Suprapubic skin (tissue), 4 donors: ENCODE measurements around the gene SAT2.

ENCODE experiments used
- EP300 ChIP-seq: sonication (generic); formaldehyde crosslinking; IDR thresholded peaks from one replicate; pipeline ENCODE4 v1.6.1; 2017; ENCODE audit warnings: antibody characterized with exemption
- POLR2AphosphoS5 ChIP-seq, 3 donors: sonication (generic); formaldehyde crosslinking; IDR thresholded peaks; one replicate each; pipeline ENCODE4 v1.6.1; 2017; ENCODE audit warnings: antibody characterized with exemption in 3 of 3
- TF ChIP-seq, protein P1 (sequence below), 2 donors: fragments of 200-600 bp in 1 of 2; fragments of 450-650 bp in 1 of 2; sonication (generic) in 1 of 2; IDR thresholded peaks; one replicate each; pipeline ENCODE4 v1.5.1; 2016 to 2019; ENCODE audit warnings: antibody characterized with exemption in 2 of 2, mild to moderate bottlenecking in 1 of 2, moderate library complexity in 1 of 2

DNA sequence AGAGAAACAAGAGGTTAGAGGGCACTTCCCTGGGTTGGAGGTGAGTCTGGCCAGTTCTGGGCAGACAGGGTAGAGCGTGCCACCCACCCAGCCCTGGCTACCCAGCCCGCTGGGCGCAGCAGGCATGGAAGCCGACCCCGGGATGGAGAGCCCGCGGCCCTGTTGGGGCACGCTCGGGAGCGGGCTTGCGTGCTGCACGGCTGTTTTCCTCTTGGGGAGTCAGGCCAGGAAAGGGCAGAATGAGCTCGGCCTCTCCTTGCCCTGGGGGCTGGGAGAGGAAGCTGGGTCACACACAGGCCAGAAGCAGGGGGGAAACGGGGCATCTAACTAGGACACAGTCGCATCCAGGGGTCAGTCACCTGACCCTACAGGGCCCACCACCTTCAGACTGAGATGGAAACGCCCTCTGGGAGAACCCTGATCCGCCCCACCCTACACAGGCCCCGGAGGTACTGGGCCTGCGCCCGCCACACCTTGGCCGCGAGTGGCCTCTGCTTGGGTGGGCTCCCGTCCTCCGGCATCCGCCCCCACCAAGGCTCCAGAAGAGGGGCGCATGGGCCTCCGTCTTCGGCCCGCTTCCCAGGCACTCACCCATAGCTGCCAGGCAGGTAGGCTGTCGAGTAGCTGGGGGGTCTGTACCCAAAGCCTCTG is 38.9 kb downstream of the SAT2 start:
- TF ChIP-seq, protein P1, sequence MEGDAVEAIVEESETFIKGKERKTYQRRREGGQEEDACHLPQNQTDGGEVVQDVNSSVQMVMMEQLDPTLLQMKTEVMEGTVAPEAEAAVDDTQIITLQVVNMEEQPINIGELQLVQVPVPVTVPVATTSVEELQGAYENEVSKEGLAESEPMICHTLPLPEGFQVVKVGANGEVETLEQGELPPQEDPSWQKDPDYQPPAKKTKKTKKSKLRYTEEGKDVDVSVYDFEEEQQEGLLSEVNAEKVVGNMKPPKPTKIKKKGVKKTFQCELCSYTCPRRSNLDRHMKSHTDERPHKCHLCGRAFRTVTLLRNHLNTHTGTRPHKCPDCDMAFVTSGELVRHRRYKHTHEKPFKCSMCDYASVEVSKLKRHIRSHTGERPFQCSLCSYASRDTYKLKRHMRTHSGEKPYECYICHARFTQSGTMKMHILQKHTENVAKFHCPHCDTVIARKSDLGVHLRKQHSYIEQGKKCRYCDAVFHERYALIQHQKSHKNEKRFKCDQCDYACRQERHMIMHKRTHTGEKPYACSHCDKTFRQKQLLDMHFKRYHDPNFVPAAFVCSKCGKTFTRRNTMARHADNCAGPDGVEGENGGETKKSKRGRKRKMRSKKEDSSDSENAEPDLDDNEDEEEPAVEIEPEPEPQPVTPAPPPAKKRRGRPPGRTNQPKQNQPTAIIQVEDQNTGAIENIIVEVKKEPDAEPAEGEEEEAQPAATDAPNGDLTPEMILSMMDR (IDR thresholded peaks at IDR 0.05): no peak
- TF ChIP-seq EP300: no peak
- no peak for TF ChIP-seq POLR2AphosphoS5 (IDR thresholded peaks at IDR 0.05)
